ENCODE results near the gene CIB4. TPM values are rescaled to one million over a fixed set of nuclear protein-coding genes. Genes with fewer than 3 reads are reported as not detected.

The CIB4 gene
- total RNA-seq, 1 donor from 2014 or later: not detected

DNA sequence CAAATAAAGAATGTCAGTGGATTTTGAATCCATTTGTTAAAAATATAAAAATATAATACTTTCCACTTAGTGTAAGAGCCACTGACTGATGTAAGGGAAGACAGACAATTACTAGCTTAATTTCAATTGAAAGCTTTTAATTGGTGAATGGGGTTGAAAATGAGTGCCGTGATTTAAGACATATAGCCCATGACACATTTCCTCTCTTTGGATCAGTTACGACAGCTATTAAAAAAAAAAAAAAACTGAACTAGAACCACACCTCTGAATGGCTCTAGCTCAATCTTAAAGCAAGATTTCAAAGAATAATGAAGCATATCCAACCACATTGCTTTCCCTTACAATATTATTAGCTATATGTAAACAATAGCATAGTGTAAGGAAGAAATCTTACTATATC is 44.0 kb downstream of the CIB4 start:
- TF ChIP-seq, protein P1, sequence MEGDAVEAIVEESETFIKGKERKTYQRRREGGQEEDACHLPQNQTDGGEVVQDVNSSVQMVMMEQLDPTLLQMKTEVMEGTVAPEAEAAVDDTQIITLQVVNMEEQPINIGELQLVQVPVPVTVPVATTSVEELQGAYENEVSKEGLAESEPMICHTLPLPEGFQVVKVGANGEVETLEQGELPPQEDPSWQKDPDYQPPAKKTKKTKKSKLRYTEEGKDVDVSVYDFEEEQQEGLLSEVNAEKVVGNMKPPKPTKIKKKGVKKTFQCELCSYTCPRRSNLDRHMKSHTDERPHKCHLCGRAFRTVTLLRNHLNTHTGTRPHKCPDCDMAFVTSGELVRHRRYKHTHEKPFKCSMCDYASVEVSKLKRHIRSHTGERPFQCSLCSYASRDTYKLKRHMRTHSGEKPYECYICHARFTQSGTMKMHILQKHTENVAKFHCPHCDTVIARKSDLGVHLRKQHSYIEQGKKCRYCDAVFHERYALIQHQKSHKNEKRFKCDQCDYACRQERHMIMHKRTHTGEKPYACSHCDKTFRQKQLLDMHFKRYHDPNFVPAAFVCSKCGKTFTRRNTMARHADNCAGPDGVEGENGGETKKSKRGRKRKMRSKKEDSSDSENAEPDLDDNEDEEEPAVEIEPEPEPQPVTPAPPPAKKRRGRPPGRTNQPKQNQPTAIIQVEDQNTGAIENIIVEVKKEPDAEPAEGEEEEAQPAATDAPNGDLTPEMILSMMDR (IDR thresholded peaks at IDR 0.05; ENCODE audit: insufficient read depth, low read length, poor library complexity, severe bottlenecking): no peak
- Histone ChIP-seq H3K4me3 (ENCODE audit: low read depth, low read length) (no peak overlapping the region), H3K36me3 (ENCODE audit: control insufficient read depth, insufficient read depth, low read length) (no peaks in the 10 kb centered on the region), H3K27me3 (ENCODE audit: control insufficient read depth, insufficient read depth, low read length) (peaks cover 7% of the 10 kb centered on the region)
- no peak for DNase-seq (ENCODE audit: low read depth)

DNA sequence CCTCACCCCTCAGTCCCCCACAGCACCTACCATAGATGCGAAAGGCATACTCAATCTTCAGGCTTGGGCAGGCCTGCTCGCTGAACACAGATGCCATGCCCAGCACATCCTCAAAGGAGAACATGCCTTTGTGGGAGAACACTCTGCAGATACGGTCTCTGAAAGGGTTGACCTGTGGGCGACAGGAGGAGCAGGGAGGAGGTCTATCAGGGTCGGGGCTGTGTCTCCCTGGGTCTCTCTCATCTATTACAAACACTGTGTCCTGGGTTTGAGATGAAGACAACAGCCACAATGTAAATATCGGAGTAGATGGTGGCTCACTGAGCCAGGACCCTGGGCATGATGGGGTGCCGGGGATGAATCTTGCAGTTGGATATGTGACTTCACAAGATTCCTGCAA is 46.0 kb downstream of the CIB4 start:
- no peak for DNase-seq (ENCODE audit: low read depth)
- H3K27me3 ChIP-seq (ENCODE audit: control insufficient read depth, insufficient read depth, low read length): peaks cover 23% of the 10 kb centered on the region
- TF ChIP-seq, protein P1 (IDR thresholded peaks at IDR 0.05; ENCODE audit: insufficient read depth, low read length, poor library complexity, severe bottlenecking): no peak
- H3K4me3 ChIP-seq (ENCODE audit: low read depth, low read length): no peak overlapping the region
- no peaks in the 10 kb centered on the region for H3K36me3 ChIP-seq (ENCODE audit: control insufficient read depth, insufficient read depth, low read length)

DNA sequence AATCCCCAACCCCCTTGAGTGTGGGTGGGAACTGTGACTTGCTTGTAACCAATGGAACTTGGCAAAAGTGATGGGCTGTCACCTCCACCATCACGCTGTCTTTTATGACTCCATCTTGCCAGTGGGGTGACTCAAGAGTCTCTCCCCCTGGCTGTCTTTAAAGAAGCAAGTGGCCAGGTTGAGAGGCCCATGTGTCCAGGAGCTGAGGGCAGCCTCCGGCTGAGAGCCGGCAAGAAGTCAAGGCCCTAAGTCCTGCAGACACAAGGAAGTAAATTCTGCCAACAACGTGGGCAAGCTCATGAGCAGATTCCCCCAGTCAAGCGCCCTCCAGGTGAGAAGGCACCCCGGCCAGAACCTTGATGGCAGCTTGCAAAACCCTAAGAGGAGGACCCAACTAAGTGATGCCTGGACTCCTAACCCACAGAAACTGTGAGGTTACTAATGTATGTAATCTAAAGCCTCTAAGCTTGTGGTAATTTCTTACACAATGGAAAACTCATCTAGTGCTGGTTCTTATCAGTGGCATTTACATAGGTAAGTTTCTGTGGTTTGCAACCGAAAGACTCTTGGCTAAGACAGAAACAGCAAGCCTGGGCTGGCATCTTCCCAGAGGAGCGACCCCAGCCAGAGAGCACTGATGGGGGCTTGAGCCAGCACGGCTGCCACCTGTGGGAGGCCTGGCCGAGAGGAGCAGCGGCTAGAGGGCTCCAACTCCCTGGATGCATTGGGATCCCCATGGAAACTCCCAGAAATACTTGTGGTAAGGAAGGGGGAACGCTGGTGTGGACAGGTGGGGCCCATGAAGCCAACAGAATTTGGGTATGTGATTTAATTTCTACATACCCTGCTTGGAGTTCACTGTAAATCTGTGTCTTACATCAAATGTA is 49.3 kb downstream of the CIB4 start:
- no peak for DNase-seq (ENCODE audit: low read depth)
- H3K4me3 ChIP-seq (ENCODE audit: low read depth, low read length): no peak overlapping the region
- peaks cover 36% of the 10 kb centered on the region for H3K27me3 ChIP-seq (ENCODE audit: control insufficient read depth, insufficient read depth, low read length)
- TF ChIP-seq, protein P1 (IDR thresholded peaks at IDR 0.05; ENCODE audit: insufficient read depth, low read length, poor library complexity, severe bottlenecking): no peak
- no peaks in the 10 kb centered on the region for H3K36me3 ChIP-seq (ENCODE audit: control insufficient read depth, insufficient read depth, low read length)

DNA sequence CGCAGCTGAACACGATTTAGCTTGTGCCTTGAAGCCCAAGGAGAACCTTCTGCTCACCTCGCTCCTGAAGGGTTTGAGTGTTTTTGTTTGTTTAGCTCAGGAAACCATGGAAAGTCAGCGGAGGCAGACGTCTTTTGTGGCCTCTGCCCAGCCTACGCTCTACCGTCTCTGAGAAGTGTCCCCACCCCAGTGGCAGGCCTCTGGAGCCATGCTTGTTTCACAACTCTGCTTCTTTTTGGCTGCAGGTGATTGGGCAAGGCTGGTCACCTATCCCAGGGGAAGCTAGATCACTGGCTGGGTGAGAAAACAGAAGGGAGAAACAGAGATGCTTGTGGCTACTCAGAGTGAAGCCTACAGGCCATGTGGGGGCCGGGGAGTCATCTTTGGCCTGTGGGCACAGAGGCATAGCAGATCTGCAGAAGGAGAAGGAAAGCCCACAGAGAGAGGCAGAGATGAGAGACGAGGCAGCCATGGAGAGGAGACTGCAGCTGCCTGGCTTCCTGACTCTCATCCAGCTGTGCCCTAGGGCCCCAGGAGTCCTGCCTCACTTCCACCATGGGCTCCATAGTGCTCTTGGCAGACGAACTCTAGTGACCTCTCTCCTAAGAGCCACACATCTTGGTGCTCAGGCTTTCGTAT is 50.1 kb downstream of the CIB4 start:
- H3K27me3 ChIP-seq (ENCODE audit: control insufficient read depth, insufficient read depth, low read length): peaks cover 43% of the 10 kb centered on the region
- DNase-seq (ENCODE audit: low read depth): no peak
- H3K36me3 ChIP-seq (ENCODE audit: control insufficient read depth, insufficient read depth, low read length): no peaks in the 10 kb centered on the region
- TF ChIP-seq, protein P1 (IDR thresholded peaks at IDR 0.05; ENCODE audit: insufficient read depth, low read length, poor library complexity, severe bottlenecking): no peak
- H3K4me3 ChIP-seq (ENCODE audit: low read depth, low read length): no peak overlapping the region

DNA sequence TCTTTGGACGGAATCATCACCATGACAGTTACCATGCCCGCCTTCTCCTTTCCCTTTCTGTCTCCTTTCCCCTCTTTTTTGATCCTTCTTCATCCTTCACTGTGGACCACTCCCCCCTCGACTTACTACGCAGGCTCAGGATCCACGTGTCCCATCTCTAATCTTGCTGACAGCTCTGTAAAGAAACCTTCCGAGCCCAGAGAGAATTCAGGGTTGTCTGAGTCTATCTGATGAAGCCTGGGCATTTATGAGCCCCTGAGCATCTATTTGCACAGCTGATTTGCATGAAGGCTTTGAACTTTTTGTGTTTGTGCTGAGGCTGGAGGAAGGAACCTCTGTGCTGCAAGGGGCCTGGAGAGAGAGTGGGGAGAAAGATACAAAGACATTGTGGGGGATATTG is 50.7 kb downstream of the CIB4 start:
- Histone ChIP-seq H3K4me3 (ENCODE audit: low read depth, low read length) (no peak overlapping the region), H3K36me3 (ENCODE audit: control insufficient read depth, insufficient read depth, low read length) (no peaks in the 10 kb centered on the region), H3K27me3 (ENCODE audit: control insufficient read depth, insufficient read depth, low read length) (peaks cover 46% of the 10 kb centered on the region)
- TF ChIP-seq, protein P1 (IDR thresholded peaks at IDR 0.05; ENCODE audit: insufficient read depth, low read length, poor library complexity, severe bottlenecking): no peak
- DNase-seq (ENCODE audit: low read depth): no peak
